Endodermal cell (in vitro differentiated cells): ENCODE measurements around the gene NDUFA8. TPM values are rescaled to one million over a fixed set of nuclear protein-coding genes. Genes with fewer than 3 reads are reported as not detected.

Experiments
- DNase-seq: peaks from one replicate; pipeline ENCODE4 v3.0.0-alpha.2; 2017
- H3K27ac ChIP-seq: 2 replicates; pipeline ENCODE4 v1.5.1; 2013; ENCODE audit warnings: mild to moderate bottlenecking, low read depth, low read length, moderate library complexity
- H3K27me3 ChIP-seq: 2 replicates; pipeline ENCODE4 v1.6.1; 2013; ENCODE audit warnings: mild to moderate bottlenecking, low read length, moderate library complexity; ENCODE audit not compliant: insufficient read depth, control insufficient read depth, poor library complexity, severe bottlenecking
- H3K36me3 ChIP-seq: 2 replicates; pipeline ENCODE4 v1.7.0; 2013; ENCODE audit warnings: mild to moderate bottlenecking, low read length, moderate library complexity; ENCODE audit not compliant: control insufficient read depth, insufficient read depth
- H3K4me1 ChIP-seq: one replicate; pipeline ENCODE4 v1.7.0; 2013; ENCODE audit warnings: low read length; ENCODE audit not compliant: control insufficient read depth, insufficient read depth
- H3K4me3 ChIP-seq: 2 replicates; pipeline ENCODE4 v1.5.1; 2013; ENCODE audit warnings: mild to moderate bottlenecking, low read length, moderate library complexity
- H3K9ac ChIP-seq: 2 replicates; pipeline ENCODE4 v1.6.1; 2013; ENCODE audit warnings: mild to moderate bottlenecking, low read length, moderate library complexity; ENCODE audit not compliant: poor library complexity, severe bottlenecking; ENCODE audit errors: extremely low read depth
- H3K9me3 ChIP-seq: 2 replicates; pipeline ENCODE4 v1.6.1; 2013; ENCODE audit warnings: mild to moderate bottlenecking, low read length, moderate library complexity; ENCODE audit not compliant: control insufficient read depth
- H3K27ac Mint-ChIP-seq: 2 replicates; pipeline ENCODE4 v1.8.0; 2020; ENCODE audit warnings: mixed read lengths
- H3K27me3 Mint-ChIP-seq: 2 replicates; pipeline ENCODE4 v1.8.0; 2021; ENCODE audit warnings: mild to moderate bottlenecking, mixed read lengths; ENCODE audit not compliant: insufficient read depth
- H3K36me3 Mint-ChIP-seq: 2 replicates; pipeline ENCODE4 v1.8.0; 2020; ENCODE audit warnings: low read depth, mixed read lengths
- H3K4me1 Mint-ChIP-seq: 2 replicates; pipeline ENCODE4 v1.8.0; 2020; ENCODE audit warnings: mixed read lengths
- H3K4me3 Mint-ChIP-seq: 2 replicates; pipeline ENCODE4 v1.8.0; 2020; ENCODE audit warnings: mild to moderate bottlenecking, moderate library complexity, mixed read lengths
- H3K9me3 Mint-ChIP-seq: 2 replicates; pipeline ENCODE4 v1.8.0; 2020; ENCODE audit warnings: mild to moderate bottlenecking, mixed read lengths
- CTCF ChIP-seq: fragments of 200-600 bp; sonication (generic); conservative IDR thresholded peaks from 2 replicates; pipeline ENCODE4 v1.5.0; 2021; ENCODE audit warnings: antibody characterized with exemption, mild to moderate bottlenecking
- WGBS, 2 experiments: methylation state at CpG; one replicate each; pipeline versions ENCODE4 v1.1.5 to v1.1.7; 2013; ENCODE audit warnings: missing lambda C conversion rate in 2 of 2, mixed read lengths in 1 of 2; ENCODE audit not compliant: insufficient coverage in 1 of 2, insufficient read length in 1 of 2; 5-methylcytosine and 5-hydroxymethylcytosine counted together
- total RNA-seq, 2 donors: library from RNA; stranded (reverse); fragmentation: NEBNext Ultra II Directional in 1 of 2; extraction: Animal tissue kit (Norgen Biotek cat#: 25700) in 1 of 2; gene quantifications; 2 replicates in 1 of 2; 3 replicates in 1 of 2; pipeline ENCODE4 v1.2.1, GENCODE V29; 2021

NDUFA8 gene
- total RNA-seq, 2 donors from 2014 or later: 65.8 to 67.8 TPM

GRCh38 chr9:122099271-122099869 is 60.2 kb downstream of the NDUFA8 start:
- H3K27ac Mint-ChIP-seq: no peak overlapping the region
- 46 to 49% methylated on average over 14 to 16 of the region's 16 CpGs for WGBS, 2 experiments
- peaks cover 6% of the 10 kb centered on the region for H3K9me3 ChIP-seq

GRCh38 chr9:122097679-122098315 is 61.8 kb downstream of the NDUFA8 start:
- no peak for TF ChIP-seq CTCF
- no peak for DNase-seq
- no peaks in the 10 kb centered on the region for H3K36me3 Mint-ChIP-seq
- no peaks in the 10 kb centered on the region for H3K9me3 Mint-ChIP-seq
- no peak overlapping the region for H3K4me3 Mint-ChIP-seq
- H3K36me3 ChIP-seq: no peaks in the 10 kb centered on the region
- H3K9ac ChIP-seq: no peak overlapping the region
- H3K27ac Mint-ChIP-seq: no peak overlapping the region
- H3K4me1 ChIP-seq: no peaks in the 10 kb centered on the region
- peaks cover 44% of the 10 kb centered on the region for H3K27me3 ChIP-seq
- H3K4me1 Mint-ChIP-seq: peaks cover 11% of the 10 kb centered on the region
- peaks cover 33% of the 10 kb centered on the region for H3K27me3 Mint-ChIP-seq
- H3K27ac ChIP-seq: no peak overlapping the region
- 73 to 81% methylated on average over 6 to 8 of the region's 8 CpGs for WGBS, 2 experiments
- no peaks in the 10 kb centered on the region for H3K9me3 ChIP-seq
- no peak overlapping the region for H3K4me3 ChIP-seq

More at GRCh38 chr9:122099271-122099869, 60.2 kb downstream of the NDUFA8 start:
- Mint-ChIP-seq H3K4me3 (no peak overlapping the region), H3K9me3 (peaks cover 4% of the 10 kb centered on the region), H3K4me1 (peaks cover 11% of the 10 kb centered on the region), H3K36me3 (no peaks in the 10 kb centered on the region), H3K27me3 (peaks cover 26% of the 10 kb centered on the region)
- H3K36me3 ChIP-seq: no peaks in the 10 kb centered on the region
- peaks cover 37% of the 10 kb centered on the region for H3K27me3 ChIP-seq
- H3K27ac ChIP-seq: no peak overlapping the region
- H3K4me3 ChIP-seq: peak overlapping the region; percentile 28
- H3K9ac ChIP-seq: no peak overlapping the region
- H3K4me1 ChIP-seq: no peaks in the 10 kb centered on the region
- TF ChIP-seq CTCF: peak; percentile 92
- peak; percentile 93 for DNase-seq

GRCh38 chr9:122096620-122097415 is 62.8 kb downstream of the NDUFA8 start:
- 88 to 90% methylated on average over 4 of the region's 4 CpGs for WGBS, 2 experiments
- Mint-ChIP-seq H3K27ac (no peak overlapping the region), H3K27me3 (peaks cover 36% of the 10 kb centered on the region), H3K4me1 (peaks cover 14% of the 10 kb centered on the region), H3K4me3 (no peak overlapping the region), H3K9me3 (no peaks in the 10 kb centered on the region), H3K36me3 (no peaks in the 10 kb centered on the region)
- no peak overlapping the region for H3K9ac ChIP-seq
- H3K4me3 ChIP-seq: no peak overlapping the region
- no peak for DNase-seq
- no peak for TF ChIP-seq CTCF
- no peak overlapping the region for H3K27ac ChIP-seq
- H3K27me3 ChIP-seq: peaks cover 43% of the 10 kb centered on the region
- H3K4me1 ChIP-seq: no peaks in the 10 kb centered on the region
- H3K36me3 ChIP-seq: no peaks in the 10 kb centered on the region
- no peaks in the 10 kb centered on the region for H3K9me3 ChIP-seq
